ENCODE results near the gene CPOX. TPM values are rescaled to one million over a fixed set of nuclear protein-coding genes. Genes with fewer than 3 reads are reported as not detected.

CPOX gene
- total and polyA plus RNA-seq, 4 donors, result 19.5 to 26.7 (median 22.9) TPM

DNA sequence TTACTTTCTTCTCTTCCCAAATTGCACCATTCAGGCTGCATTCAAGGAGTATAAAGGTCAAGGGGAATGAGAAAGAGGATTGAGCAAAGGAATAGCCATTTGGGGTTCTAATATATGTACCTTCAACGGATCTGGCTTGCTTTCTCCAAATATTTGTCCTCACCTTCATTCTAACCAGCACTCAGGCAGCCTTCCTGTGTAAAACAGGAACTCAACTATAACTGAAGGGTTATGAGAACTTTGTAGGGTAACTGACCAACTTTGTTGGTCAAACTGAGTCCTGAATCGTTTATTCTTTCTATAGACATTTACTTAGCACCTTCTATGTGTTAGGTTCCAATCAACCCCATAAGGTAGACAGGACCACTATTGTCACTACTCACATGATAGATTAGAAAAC is 5.1 kb upstream of the CPOX start:
- no peak overlapping the region for H3K27ac ChIP-seq (ENCODE audit: low read depth, low read length)
- no peak for DNase-seq (ENCODE audit: low read depth in 4 of 6, low spot score in 6 of 6)
- H3K4me3 ChIP-seq (ENCODE audit: low read depth, low read length), result no peak overlapping the region
- no peaks in the 10 kb centered on the region for H3K9me3 ChIP-seq (ENCODE audit: control insufficient read depth, insufficient read depth, low read length)
- H3K4me1 ChIP-seq (ENCODE audit: control insufficient read depth, insufficient read depth, low read length), result peaks cover 5% of the 10 kb centered on the region
- no CpG with 5 or more reads among the region's 2 CpGs for WGBS (ENCODE audit: insufficient coverage)
- no peaks in the 10 kb centered on the region for H3K36me3 ChIP-seq (ENCODE audit: control insufficient read depth, insufficient read depth, low read length)
- H3K27me3 ChIP-seq (ENCODE audit: control insufficient read depth, insufficient read depth, low read length), result no peaks in the 10 kb centered on the region

DNA sequence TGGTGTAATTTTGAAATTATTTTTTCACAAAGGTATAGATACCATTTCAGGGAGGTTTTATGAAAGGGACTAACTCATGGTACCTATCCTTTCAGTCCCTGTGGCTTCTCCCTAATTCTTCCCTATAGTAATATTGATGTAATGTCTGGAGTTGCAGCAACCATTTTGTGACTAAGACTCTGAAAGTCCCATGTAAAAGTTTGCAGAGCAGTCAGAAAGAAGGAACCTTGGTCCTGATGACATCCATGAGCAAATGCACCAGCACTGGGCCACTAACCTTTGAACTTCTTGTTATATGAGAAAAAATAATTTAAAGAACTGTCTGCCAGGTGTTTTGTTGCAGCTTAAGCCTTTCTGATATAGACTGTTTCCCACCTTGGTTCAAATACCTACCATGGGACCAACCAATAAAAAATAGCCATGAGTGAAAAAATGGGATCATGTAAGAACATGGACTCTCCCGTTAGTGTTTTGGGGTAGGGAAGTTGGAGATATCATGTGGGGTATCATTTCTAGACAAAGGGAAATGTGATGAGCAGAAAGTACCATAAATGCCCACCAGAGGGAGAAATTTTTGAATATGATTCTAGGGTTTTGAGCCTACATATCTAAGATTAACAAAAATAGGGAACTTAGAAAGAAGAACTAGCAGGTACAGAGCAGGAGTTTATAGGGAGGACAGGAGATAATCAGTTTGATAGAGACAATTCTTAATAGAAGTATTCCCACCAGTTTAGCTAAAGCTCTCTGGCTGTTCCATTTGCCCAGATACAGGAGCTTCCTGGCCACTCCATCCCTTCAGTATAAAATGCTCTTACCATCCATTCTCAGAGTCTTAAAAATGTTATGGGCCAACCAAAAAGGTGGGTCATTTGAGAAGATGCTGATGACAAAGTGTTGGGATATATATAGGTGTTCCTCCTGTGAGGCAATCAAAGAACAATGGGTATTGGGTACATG is 3.4 kb upstream of the CPOX start:
- Histone ChIP-seq H3K27ac (ENCODE audit: low read depth, low read length) (no peak overlapping the region), H3K9me3 (ENCODE audit: control insufficient read depth, insufficient read depth, low read length) (no peaks in the 10 kb centered on the region), H3K27me3 (ENCODE audit: control insufficient read depth, insufficient read depth, low read length) (no peaks in the 10 kb centered on the region), H3K4me3 (ENCODE audit: low read depth, low read length) (no peak overlapping the region), H3K4me1 (ENCODE audit: control insufficient read depth, insufficient read depth, low read length) (peaks cover 8% of the 10 kb centered on the region), H3K36me3 (ENCODE audit: control insufficient read depth, insufficient read depth, low read length) (no peaks in the 10 kb centered on the region)
- DNase-seq (ENCODE audit: low read depth in 4 of 6, low spot score in 6 of 6), result peak in 2 of 6 donors; percentile 48 to 55
- WGBS (ENCODE audit: insufficient coverage), result no CpG with 5 or more reads among the region's 1 CpG

DNA sequence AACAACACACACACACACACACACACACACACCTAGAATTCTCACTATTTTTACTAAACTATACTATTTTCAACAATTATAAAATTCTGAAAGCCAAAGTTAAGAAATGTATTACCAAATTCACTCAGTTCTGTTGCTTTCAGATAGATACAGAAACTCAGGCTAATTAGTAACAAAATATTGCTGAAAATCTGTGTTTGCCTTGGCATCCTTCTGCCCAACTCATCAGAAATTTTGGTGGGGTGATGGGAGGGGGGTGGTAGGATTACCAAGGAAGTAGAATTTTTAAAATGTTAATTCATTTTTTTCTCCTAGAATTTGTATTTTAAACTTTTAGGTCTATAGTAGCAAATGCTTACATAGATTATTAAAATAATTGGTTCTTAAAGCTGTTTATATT is 2.7 kb upstream of the CPOX start:
- H3K4me1 ChIP-seq (ENCODE audit: control insufficient read depth, insufficient read depth, low read length), result peaks cover 8% of the 10 kb centered on the region
- no peak overlapping the region for H3K4me3 ChIP-seq (ENCODE audit: low read depth, low read length)
- no peaks in the 10 kb centered on the region for H3K9me3 ChIP-seq (ENCODE audit: control insufficient read depth, insufficient read depth, low read length)
- no peaks in the 10 kb centered on the region for H3K36me3 ChIP-seq (ENCODE audit: control insufficient read depth, insufficient read depth, low read length)
- H3K27me3 ChIP-seq (ENCODE audit: control insufficient read depth, insufficient read depth, low read length), result no peaks in the 10 kb centered on the region
- H3K27ac ChIP-seq (ENCODE audit: low read depth, low read length), result no peak overlapping the region
- no peak for DNase-seq (ENCODE audit: low read depth in 4 of 6, low spot score in 6 of 6)

DNA sequence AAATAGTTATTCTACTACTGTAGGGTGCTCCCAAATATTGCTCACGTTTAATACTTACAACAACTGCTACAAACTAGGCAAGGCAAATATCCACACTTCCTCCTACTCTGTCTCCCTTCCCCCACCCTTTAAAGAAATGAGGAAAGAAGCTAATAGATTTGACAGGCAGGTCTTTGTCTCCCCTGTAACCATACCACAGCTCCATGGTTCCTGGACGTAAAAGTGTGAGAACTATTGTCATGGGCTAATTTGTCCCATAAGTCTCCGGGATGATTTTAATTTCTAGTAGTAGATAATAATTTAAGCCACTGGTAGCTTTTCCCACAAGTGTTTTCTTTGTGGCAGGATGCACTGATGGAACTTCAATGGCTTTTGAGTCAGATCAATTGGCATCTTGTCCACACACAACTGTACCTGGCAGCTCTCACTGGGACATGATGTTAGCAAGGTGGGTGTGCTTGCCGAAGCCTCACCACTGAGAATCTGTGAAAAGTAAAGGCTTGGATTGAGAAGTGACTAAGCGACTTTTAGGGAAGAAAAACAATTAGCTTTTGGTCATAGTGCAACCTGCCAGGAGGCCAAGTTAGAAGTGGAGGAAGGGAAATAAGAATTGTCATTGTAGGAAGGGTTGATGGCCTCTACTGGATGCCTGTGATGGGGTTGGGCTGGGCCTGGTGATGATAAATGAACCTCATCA is 1.4 kb upstream of the CPOX start:
- Histone ChIP-seq H3K27ac (ENCODE audit: low read depth, low read length) (no peak overlapping the region), H3K27me3 (ENCODE audit: control insufficient read depth, insufficient read depth, low read length) (no peaks in the 10 kb centered on the region), H3K9me3 (ENCODE audit: control insufficient read depth, insufficient read depth, low read length) (no peaks in the 10 kb centered on the region), H3K36me3 (ENCODE audit: control insufficient read depth, insufficient read depth, low read length) (peaks cover 4% of the 10 kb centered on the region), H3K4me3 (ENCODE audit: low read depth, low read length) (no peak overlapping the region), H3K4me1 (ENCODE audit: control insufficient read depth, insufficient read depth, low read length) (peaks cover 8% of the 10 kb centered on the region)
- WGBS (ENCODE audit: insufficient coverage), result 91% methylated on average over 2 of the region's 5 CpGs
- no peak for DNase-seq (ENCODE audit: low read depth in 4 of 6, low spot score in 6 of 6)

DNA sequence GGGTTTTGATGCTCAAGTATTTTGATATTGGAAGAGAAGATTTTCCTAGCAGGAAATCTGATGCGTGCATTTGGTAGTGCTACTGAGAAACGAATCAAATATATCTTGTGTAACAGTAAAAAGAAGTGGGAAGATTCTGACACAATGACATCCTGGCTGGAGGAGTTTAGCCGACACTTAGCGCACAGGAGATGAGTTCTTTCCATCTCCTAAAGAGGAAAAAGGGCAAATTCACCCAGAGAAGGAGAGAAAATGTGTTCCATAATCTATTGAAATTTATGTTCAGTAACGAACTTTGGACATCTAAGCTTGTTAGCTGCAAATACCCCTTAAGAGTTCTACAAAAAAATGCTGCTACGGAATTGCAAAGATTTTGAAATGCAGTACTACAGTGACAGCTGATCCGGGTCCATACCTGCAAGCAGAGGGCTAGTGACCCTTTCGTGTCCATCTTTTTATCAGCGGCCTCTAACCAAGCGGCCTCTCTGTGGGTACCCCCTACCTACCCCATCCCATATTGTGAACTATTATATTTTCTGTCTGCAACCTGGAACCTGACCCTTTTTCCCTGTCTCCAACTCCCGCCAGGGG is 971 bp downstream of the CPOX start:
- Histone ChIP-seq H3K9me3 (ENCODE audit: control insufficient read depth, insufficient read depth, low read length) (no peaks in the 10 kb centered on the region), H3K27me3 (ENCODE audit: control insufficient read depth, insufficient read depth, low read length) (no peaks in the 10 kb centered on the region), H3K36me3 (ENCODE audit: control insufficient read depth, insufficient read depth, low read length) (peaks cover 10% of the 10 kb centered on the region), H3K4me1 (ENCODE audit: control insufficient read depth, insufficient read depth, low read length) (peaks cover 8% of the 10 kb centered on the region), H3K27ac (ENCODE audit: low read depth, low read length) (no peak overlapping the region), H3K4me3 (ENCODE audit: low read depth, low read length) (peak overlapping the region; percentile 71)
- 18% methylated on average over 10 of the region's 11 CpGs for WGBS (ENCODE audit: insufficient coverage)
- DNase-seq (ENCODE audit: low read depth in 4 of 6, low spot score in 6 of 6), result peak in 2 of 6 donors; percentile 4 to 13

DNA sequence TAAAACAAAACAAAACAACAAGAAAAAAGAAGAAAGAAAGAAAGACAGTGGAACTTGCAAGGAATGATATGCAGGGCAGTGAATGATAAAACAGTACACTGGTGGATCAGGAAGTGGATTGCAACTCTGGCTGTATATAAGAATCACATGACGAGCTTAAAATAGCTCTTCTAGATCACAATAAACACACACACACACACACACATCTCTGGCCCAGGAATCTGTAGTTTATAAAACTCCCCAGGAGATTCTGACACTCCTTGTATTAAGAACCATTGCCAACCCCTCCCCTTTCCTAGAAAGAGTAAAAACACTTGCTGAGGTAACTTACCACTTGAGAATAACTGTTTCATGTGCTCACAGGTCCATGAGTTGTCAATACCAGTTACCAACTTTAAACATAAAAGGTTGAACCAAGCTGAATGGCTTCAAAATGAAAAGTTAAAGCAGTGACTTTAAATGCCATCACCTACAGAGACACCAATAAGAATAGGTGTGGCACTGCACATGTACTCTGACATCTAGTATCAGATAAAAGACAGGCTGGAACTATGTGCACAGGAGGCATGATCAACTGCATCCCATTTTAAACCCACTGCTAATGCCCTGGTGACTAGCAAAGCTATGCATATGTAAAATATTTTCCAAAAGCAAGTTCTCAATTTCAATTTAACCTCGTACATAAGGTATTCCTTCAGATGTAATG is 3.9 kb downstream of the CPOX start:
- H3K9me3 ChIP-seq (ENCODE audit: control insufficient read depth, insufficient read depth, low read length), result no peaks in the 10 kb centered on the region
- H3K4me1 ChIP-seq (ENCODE audit: control insufficient read depth, insufficient read depth, low read length), result peaks cover 8% of the 10 kb centered on the region
- H3K4me3 ChIP-seq (ENCODE audit: low read depth, low read length), result no peak overlapping the region
- no peak for DNase-seq (ENCODE audit: low read depth in 4 of 6, low spot score in 6 of 6)
- WGBS (ENCODE audit: insufficient coverage), result no CpG with 5 or more reads among the region's 2 CpGs
- no peak overlapping the region for H3K27ac ChIP-seq (ENCODE audit: low read depth, low read length)
- H3K27me3 ChIP-seq (ENCODE audit: control insufficient read depth, insufficient read depth, low read length), result no peaks in the 10 kb centered on the region
- peaks cover 14% of the 10 kb centered on the region for H3K36me3 ChIP-seq (ENCODE audit: control insufficient read depth, insufficient read depth, low read length)

DNA sequence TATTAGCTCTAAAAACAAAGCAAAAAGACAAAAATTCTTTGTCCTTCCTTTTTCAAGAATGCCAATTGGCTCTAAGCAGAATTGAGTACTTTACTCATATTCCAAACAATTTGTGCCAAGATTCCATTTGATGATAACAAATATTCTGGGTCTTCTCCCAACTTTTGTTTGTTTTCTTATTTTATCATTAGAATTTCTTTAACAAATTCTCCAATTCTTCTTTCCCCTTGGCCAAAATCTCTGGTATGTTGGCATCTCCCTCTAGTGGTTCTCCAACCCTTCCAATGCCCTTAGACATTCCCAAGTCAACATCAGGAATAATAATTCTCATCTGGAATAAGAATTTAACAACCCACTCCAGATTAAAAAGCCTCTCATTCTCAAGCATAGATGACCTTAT is 5.3 kb downstream of the CPOX start:
- H3K4me3 ChIP-seq (ENCODE audit: low read depth, low read length), result no peak overlapping the region
- no peaks in the 10 kb centered on the region for H3K9me3 ChIP-seq (ENCODE audit: control insufficient read depth, insufficient read depth, low read length)
- no peak overlapping the region for H3K27ac ChIP-seq (ENCODE audit: low read depth, low read length)
- peaks cover 3% of the 10 kb centered on the region for H3K4me1 ChIP-seq (ENCODE audit: control insufficient read depth, insufficient read depth, low read length)
- DNase-seq (ENCODE audit: low read depth in 4 of 6, low spot score in 6 of 6), result no peak
- no peaks in the 10 kb centered on the region for H3K27me3 ChIP-seq (ENCODE audit: control insufficient read depth, insufficient read depth, low read length)
- H3K36me3 ChIP-seq (ENCODE audit: control insufficient read depth, insufficient read depth, low read length), result peaks cover 14% of the 10 kb centered on the region

DNA sequence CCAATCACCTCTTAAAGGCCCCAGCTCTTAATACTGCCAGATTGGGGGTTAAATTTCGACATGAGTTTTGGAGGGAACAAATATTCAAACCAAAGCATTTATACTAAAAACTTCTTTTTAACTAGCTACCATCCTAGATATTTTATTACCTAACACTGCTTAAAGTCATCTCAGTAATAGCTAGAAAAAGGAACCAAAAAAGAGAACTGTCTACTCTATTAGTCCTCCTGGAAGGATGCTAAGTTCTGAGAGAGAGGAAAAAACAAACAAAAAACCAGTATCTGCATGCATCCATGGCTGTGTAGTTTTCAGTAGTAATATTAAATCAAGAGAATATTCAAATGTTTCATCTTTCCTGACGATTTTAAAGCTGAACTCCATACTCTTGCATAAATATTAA is 5.8 kb downstream of the CPOX start:
- H3K4me1 ChIP-seq (ENCODE audit: control insufficient read depth, insufficient read depth, low read length), result peaks cover under 1% of the 10 kb centered on the region
- no CpG with 5 or more reads among the region's 2 CpGs for WGBS (ENCODE audit: insufficient coverage)
- DNase-seq (ENCODE audit: low read depth in 4 of 6, low spot score in 6 of 6), result no peak
- H3K4me3 ChIP-seq (ENCODE audit: low read depth, low read length), result no peak overlapping the region
- H3K36me3 ChIP-seq (ENCODE audit: control insufficient read depth, insufficient read depth, low read length), result peaks cover 14% of the 10 kb centered on the region
- H3K27ac ChIP-seq (ENCODE audit: low read depth, low read length), result no peak overlapping the region
- no peaks in the 10 kb centered on the region for H3K27me3 ChIP-seq (ENCODE audit: control insufficient read depth, insufficient read depth, low read length)
- H3K9me3 ChIP-seq (ENCODE audit: control insufficient read depth, insufficient read depth, low read length), result no peaks in the 10 kb centered on the region

DNA sequence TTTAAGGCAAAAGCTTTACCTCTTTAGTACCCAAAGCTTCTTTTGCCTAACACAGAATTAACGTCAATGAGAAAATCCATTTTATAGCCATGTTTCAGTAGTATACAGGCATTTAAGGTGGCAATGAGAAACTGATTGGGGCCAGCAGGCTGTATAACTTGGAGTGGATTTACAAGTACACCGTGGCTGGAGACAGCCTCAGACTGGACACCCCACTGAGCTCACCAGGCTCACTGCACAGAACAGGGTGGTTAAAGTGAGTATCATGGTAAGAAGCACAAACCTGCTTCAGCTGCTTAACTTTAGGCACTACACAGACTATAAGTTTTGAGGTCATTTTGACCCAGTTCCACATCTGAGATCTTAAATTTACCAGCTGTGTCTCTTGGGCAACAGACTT is 8.9 kb downstream of the CPOX start:
- Histone ChIP-seq H3K4me3 (ENCODE audit: low read depth, low read length) (no peak overlapping the region), H3K27ac (ENCODE audit: low read depth, low read length) (no peak overlapping the region)
- 29% methylated on average over 1 of the region's 2 CpGs for WGBS (ENCODE audit: insufficient coverage)

More for the DNA sequence above, 8.9 kb downstream of the CPOX start:
- DNase-seq (ENCODE audit: low read depth in 4 of 6, low spot score in 6 of 6), result no peak
- Histone ChIP-seq H3K27me3 (ENCODE audit: control insufficient read depth, insufficient read depth, low read length) (no peaks in the 10 kb centered on the region), H3K9me3 (ENCODE audit: control insufficient read depth, insufficient read depth, low read length) (no peaks in the 10 kb centered on the region), H3K36me3 (ENCODE audit: control insufficient read depth, insufficient read depth, low read length) (peaks cover 14% of the 10 kb centered on the region), H3K4me1 (ENCODE audit: control insufficient read depth, insufficient read depth, low read length) (no peaks in the 10 kb centered on the region)

All from spinal cord (tissue), 10 donors.